Myocyte (in vitro differentiated cells): Measurements from ENCODE around the gene MCRIP1. TPM values are rescaled to one million over a fixed set of nuclear protein-coding genes. Genes with fewer than 3 reads are reported as not detected.
A peak's percentile ranks its signal among the peaks of the same experiment; 100 is the strongest.

Experiments used
- DNase-seq: peaks from one replicate; pipeline ENCODE4 v3.0.0-alpha.2; 2012; ENCODE audit warnings: low read depth
- total RNA-seq: library from RNA; depleted of rRNA; stranded (reverse); fragments of >200 nt; gene quantifications from 2 replicates; pipeline ENCODE4 v1.2.3, GENCODE V29; 2014

Gene MCRIP1
- total RNA-seq, 1 donor from 2014 or later, result 100 TPM

DNA sequence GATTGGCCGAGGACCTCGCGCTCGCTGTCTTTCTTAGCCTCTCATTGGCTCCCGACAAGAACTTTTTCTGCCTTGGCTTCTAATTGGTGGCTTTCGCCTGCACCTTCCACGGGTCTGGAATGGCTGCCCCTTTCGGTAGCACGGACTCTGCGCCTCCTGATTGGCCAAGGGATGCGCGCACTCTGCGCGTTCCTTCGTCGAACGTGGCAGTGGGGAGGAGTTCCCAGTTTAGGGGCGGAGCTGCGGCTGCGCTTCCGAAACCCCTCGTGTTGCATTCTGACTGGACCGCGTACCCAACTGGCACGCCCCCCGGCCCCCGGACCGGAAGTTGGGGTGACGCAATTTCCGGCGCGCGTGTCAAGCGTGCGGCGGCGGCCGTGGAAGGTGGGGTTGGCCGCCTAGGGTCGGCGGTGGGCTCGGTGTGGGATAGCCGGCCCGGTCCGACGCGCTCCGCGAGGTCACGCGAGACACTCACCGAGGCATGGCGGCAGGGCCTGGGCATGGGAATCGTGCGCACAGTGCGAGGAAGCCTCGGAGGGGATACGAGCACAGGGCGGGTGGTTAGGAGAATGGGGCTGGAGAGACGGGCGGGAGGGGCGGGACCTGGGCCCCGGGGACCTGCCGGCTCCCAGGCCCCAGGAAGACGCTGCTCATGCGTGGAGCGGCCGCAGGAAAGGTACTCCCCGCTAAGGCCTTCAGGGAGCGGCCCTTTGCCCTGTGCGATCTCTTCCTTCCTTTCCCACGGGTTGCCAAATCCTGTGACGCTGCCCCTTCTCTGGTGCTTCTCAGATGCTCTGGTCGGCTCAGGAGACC is 27.9 kb upstream of the MCRIP1 start:
- peak; percentile 100 for DNase-seq

DNA sequence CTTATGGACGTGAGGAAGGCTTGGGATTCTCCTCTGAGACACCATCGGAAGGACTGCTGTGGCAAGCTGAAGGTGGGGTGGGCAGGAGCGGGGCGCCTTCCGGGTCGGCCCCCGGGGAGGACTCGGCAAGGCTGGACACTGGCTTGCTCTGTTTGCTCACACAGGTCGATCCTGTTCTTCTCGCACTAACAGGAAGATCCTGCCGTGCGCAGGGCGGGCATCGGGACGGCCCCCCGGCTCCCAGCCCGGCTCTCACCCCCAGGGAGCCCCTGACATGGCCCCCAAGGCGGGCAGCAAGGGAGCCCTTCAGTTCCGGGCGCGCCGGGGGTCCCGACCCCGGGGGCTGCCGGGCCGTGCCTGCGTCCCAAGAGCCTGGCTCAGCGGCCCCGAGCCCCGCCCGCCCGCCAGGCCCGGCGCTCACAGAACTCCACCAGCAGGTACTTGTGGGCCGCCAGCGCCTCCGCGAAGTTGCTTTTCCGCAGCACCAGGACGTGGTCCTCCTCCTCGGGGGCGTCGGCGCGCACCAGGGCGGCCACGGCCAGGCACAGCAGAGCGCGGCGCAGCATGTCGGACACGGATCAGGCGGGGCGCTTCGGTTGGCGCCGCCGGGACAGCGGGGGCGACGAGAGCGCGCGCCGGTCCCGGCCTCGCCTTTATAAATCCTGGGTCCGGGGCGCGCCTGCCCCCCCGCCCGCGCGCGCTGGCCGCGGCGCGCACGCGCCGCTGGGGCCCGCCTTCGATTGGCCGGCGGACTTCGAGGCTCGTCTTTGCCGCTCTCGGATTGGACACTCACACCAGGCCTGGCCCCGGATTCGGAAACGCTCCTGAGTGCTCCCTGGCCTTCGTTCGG is 27.0 kb upstream of the MCRIP1 start, which contains the start of gene P4HB:
Gene P4HB, minus strand, starts transcription at position 630 of the 850 bp plus-strand sequence. Its CDS starts 64 bp downstream, at position 566.
- DNase-seq, result no peak

DNA sequence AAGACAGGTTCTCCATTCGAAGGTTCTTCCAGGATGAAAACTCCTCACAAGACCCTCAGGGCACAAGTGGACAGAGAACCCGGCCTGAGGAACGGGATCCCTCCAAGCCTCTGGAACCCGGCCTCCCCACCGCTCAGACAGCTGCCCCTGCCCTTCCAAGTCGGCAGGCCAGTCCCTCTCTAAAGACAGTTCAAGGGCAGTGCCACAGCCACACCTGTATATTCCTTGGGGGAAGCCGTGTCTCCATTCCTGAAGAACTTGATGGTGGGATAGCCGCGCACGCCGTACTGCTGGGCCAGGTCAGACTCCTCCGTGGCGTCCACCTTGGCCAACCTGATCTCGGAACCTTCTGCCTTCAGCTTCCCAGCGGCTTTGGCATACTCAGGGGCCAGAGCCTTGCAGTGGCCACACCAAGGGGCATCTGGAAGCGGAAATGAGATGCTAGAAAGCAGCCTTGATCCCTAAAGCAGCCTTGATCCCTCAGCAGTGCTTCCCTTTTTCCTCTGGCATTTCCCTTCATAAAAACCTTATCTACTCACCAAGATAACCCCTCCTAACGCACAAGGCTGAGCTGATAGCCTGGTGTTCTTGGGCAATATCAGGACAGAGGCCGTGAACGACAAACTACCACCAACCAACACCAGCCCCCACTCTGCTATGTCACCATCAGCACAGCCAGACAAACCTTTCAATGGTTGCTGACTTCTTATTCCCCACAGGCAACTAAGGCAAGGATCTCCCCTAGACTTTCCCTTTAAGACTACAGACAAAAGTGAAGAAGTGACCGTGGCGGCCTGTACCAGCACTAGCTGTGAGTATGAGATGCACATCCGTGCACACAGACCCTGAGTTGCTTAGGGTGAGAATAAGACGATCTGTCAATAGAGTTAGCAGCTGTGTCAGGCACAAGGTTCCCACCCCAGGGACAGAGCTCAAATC is 26.1 kb upstream of the MCRIP1 start:
- DNase-seq, result no peak

DNA sequence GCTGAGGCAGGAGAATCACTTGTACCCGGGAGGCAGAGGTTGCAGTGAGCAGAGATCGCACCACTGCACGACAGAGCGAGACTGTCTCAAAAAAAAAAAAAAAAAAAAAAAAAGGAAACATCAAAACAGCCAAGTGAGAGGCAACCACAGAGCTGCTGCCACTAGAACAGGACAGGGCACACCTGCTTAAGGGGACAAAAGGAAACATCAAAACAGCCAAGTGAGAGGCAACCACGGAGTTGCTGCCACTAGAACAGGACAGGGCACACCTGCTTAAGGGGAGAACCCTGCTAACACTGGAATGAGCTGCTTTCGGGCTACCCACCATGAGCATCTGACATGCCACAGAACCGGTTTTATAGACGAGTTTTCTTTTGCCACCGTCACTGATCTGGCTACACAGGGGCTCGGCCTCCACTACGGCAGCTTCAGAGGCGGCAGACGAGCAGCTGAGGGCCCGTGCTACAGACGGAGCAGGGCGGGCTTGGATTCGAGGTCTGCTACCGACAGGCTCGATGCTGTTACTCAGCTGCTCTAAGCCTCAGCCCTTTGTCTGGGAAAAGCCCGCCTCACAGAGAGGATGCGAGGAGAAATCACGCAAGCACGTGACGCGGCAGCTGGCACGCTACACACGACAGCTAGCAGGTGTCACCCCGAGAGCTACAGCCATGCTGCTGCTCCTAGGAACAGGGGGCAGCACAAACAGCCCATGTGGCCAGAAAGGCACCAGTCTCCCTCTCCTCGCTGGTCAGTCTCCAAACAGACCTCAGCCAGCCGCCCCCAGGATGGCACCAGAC is 25.3 kb upstream of the MCRIP1 start:
- peak; percentile 89 for DNase-seq

DNA sequence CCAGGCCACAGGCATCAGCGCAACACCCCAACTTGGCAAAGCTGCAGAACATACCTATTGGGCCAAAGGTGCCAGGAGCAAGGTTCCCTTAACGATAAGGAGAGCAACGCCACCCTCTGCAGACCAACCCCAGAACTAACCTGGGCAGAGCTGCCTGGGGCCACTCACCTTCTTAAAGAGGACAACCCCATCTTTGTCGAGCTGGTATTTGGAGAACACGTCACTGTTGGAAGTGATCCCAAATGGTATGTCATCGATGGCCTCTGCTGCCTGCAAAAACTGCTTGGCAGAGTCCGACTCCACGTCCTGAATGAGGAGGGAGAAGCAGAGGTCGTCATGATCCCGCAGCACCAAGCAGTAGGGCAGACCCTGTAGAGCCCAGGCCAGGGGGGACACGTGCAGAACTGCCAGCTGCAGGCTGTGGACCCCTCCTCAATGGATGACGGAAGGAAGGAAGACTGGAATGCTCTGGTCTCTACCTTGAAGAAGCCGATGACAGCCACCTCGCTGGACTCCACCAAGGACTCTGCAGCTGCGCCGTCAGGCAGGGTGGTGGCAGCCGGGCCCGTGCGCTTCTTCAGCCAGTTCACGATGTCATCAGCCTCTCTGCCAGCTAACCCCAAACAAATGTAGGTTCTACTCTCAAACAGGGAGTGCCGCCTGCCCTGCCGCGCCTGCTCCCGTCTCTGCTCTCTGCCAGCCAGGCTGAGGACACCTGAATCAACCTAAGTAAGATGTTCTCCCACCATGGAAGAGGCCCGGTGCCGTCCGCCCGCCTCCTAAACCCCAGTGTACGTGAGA is 22.1 kb upstream of the MCRIP1 start:
- no peak for DNase-seq

DNA sequence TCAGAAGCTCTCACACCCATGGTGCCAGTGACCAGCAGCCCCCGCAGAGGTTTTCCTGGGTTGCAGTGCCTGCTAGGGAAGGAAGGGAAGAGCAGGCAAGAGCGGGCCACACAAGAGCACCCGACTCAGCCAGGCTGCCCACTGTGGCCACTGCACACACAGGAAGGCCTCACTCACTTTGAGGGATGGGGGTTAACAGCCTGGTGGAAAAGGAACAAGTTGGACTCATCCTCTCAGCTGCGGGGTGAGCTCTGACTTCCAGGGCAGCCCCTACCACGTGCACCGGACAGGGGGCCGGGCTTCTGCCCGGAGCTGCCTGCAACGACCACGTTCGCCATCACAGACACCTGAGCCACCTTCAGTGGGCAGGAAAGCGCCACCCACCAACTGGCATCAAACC is 19.1 kb upstream of the MCRIP1 start:
- no peak for DNase-seq

DNA sequence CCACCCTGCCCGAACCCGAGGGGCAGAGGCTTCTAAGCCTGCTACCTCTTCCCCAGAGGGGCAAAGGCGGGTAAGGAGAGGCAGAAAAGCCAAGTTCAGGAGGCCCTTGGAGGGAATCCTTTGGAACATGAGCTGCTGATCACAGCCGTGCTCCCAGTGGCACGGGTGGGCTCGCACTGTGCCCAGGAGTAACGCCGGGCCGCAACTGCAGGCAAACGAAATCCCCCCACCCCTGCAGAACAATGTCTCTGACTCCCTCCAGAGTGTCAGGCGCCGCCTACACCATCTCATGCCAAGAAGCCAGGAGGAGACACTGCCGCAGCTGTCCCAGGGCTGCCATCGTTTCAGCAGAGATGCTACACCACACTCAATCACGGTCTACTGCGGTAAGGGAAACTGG is 18.3 kb upstream of the MCRIP1 start:
- DNase-seq, result no peak

DNA sequence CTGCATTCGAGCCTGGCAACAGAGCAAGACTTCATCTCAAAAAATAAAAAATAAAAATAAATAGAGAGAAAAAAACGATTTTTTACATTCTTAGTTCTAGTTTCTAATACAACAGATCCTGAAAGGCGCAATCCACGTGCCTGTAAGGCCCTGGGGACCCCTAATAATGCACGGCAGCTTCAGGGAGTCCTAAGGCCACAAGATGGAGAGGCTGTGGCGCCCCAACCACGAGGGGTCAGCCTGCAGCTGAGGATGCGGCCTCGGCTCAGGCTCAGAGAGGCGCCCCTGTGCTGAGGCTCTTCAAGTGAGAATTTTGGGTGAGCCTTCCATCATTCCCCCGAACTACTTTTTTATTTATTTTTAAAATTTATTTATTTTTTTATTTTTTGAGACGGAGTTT is 16.4 kb upstream of the MCRIP1 start:
- DNase-seq, result no peak

DNA sequence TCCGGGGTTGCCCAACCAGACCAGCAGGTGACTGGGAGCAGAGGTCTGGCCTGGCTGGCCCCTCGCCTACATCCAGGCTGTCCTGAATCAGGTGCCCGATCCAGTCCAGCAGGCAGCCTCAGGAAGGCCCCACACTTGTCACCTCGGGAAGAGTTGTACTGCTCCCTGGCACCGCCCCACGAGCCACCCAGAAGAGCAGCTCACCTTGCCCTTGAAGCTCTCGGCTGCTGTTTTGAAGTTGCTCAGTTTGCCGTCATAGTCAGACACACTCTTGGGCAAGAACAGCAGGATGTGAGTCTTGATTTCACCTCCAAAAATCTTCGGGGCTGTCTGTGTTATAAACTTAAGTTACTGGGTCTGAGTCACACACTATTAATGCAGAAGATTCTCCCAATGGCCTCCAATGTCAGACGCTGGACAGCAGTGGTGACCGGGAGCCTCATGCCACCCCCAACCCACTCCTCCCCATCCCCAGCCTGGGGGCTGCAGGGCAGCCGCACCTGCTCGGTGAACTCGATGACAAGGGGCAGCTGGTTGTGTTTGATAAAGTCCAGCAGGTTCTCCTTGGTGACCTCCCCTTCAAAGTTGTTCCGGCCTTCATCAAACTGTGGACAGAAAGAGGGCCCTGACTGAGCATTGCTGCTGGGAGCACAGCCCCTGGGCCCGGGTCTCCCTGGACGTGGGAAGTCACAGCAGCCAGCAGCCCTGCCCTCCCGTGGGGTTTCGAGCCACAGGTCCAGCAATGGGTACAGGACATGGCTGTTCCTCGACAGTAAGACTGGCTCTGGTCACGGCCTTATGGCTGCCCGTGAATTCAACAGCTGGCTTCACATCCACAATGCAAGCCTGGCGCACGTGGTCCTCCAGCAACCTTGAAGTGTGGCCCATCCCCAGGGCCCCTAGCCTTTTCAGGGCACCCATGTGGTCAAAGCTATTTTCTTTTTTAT is 13.9 kb upstream of the MCRIP1 start:
- DNase-seq, result no peak

DNA sequence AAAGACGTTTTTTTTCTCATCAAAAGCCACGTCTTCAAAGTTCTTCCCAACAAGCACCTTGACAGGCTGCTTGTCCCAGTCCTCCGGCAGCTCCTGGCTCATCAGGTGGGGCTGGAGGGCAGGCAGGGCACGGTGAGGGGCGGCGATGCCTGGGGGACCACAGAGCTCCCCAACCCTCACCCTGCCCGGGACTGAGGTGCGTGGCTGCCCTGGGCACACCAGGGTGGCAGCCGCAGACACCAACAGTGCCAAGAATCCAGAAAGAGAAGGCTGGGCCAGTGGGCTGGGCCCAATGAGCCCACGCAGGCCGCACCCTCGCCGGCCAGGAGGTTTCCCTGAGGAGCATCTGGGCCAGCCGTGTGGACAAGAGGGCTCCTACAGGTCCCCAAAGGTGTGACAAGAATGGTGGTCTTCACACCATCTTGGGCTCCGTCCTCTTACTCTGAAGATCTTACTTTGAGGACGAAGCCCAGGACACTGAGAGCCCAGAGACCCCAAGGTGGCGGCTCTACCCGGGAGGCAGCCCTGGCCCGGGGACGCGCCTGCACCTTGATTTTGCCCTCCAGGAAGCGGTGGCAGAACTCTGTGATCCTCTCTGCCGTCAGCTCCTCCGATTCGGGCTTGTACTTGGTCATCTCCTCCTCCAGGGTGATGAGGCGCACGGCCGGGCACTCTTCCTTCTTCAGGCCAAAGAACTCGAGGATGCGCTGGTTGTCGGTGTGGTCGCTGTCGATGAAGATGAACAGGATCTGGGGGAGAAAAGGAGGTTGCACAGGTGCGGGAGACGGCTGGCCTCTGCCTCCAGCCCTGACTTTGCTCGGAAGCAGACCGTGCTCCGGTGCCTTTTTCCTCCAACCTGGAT is 13.0 kb upstream of the MCRIP1 start:
- DNase-seq, result no peak

DNA sequence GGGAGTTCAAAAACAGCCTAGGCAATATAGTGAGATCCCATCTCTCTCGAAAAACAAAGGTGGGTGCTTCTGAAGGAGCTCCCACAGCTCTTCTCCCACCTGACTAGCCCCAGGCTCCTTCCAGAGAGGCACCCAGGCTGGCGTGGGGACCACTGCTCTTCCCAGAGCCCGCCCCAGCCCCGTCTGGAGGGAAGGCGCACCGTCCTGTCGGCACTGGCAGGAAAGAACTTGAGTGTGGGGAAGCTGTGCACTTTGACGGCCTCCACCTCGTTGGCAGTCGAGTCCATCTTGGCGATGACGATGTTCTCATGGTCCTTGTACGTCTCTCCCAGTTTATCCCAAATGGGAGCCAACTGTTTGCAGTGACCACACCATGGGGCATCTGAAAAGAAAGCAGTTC is 12.3 kb upstream of the MCRIP1 start:
- no peak for DNase-seq

DNA sequence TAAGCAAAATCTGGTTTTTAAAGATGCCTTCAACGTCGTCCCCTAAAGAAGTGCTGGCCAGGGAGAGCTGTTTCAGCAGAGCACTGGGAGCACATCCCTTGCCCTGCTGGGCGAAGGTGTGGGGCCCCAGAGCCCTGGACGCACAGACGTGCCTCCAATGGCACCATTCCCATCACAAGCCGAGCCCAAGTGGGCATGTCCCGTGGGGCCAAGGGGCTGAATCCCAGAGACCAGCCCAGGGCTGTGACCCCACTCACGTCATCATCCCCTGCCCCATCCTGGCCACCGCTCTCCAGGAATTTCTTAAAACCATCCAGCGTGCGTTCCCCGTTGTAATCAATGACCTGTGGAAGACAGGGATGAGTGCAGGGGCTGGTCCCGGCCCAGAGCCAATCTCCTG is 11.8 kb upstream of the MCRIP1 start:
- DNase-seq, result no peak

DNA sequence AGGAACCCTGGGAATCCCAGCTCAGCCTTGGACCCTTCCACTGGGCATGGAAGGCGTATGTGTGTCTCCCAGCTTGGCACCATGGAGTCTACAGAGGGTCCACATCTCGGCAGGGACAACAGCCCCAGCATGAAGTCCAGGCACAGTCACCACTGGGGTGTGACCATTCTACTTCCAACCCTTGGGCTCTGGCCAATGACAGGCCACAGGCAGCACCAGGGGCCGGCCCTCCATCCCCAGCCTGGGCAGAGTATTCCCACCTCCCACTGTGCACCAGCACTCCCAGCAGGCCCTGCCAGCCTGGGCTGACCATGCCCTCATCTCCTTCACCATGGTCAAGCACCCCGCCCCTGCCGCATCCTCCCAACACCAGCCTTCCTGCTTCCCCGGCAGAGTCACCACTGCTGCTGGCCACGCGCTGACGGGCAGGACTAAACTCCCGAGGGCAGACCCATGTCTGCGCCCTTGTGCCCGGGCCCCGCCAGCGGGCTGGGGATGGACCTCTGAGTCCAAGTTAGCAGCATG is 11.3 kb upstream of the MCRIP1 start:
- DNase-seq, result no peak

DNA sequence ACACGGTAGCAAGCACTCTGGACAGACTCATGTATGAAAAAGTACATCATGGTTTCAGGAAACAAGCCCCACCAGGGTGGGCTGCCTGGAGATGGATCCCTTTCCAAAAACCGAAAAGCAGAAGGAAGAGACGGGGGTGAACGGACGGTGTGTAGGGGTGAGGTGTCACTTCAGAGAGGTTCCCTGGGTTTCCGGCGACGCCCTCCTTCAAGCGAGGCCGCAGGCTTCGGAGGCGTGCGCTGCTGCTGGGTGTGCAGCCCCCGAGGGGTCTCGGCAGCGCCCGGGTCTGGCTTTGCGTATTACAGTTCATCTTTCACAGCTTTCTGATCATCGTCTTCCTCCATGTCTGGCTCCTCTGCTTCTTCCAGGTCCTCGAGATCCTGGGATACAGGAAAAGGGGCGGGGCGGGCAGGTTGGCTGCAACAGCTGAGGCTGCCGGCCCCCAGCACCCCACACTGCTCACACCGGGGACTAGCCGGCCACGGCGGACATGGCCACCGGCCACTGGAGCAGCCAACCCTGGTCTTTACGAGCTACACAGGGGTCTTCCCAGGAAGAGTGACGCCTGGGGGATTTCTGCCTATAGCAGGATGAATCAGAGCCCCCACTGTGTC is 10.7 kb upstream of the MCRIP1 start:
- DNase-seq, result no peak

DNA sequence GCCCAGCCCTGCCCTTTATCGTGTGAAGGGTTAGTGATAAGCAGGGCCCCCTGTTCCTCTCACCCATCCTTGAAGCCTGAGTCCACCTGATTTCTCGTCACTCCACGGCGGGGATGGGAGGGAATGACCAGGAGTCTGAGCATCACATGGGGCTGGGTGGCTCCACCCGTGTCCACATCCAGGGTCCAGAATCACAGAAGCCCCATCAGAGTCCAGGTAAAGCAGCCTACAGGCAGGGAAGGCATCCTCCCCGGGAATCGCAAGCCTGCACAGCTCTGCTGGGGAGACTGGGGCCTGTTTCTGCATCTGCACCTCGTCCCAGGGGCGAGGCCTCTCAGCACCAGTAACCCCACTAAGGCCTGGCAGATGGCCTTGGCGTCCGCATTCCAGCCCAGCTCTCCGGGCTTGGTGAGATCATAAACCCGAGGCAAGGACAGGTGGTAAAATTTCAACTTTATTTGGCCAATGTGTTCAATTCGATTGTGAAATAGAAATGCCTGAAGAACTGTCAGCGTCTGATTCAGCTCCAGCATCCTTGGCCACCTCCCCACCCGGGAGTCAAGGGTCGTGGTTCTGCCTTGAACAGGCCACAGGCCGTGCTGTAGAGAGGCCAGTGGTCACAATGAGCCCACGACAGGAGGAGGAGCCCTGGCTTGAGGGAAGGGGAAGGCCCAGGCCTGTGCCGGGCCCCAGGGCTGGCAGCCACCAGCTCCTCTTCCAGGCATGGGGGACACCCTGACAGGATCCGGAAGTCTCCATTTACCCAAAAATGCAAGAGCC is 9.8 kb upstream of the MCRIP1 start:
- peak; percentile 87 for DNase-seq

DNA sequence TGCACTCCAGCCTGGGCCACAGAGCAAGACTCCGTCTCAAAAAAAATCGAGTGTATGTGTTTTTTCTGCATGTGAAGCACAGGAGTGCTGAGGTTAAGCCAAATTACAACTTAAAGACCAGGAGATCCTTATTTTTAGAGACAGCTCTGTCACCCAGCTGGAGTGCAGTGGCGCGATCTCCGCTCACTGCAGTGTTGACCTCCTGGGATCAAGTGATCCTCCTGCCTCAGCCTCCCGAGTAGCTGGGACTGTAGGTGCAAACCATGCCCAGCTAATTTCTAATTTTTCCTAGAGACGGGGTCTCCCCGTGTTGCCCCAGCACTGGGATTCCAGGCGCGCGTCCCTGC is 9.3 kb upstream of the MCRIP1 start:
- no peak for DNase-seq
